Endodermal cell (in vitro differentiated cells): Measurements from ENCODE around the gene MYH7. TPM values are rescaled to one million over a fixed set of nuclear protein-coding genes. Genes with fewer than 3 reads are reported as not detected.

Experiments
- DNase-seq: peaks from one replicate; pipeline ENCODE4 v3.0.0-alpha.2; 2017
- H3K27ac ChIP-seq: 2 replicates; pipeline ENCODE4 v1.5.1; 2013; ENCODE audit warnings: mild to moderate bottlenecking, low read depth, low read length, moderate library complexity
- H3K27me3 ChIP-seq: 2 replicates; pipeline ENCODE4 v1.6.1; 2013; ENCODE audit warnings: mild to moderate bottlenecking, low read length, moderate library complexity; ENCODE audit not compliant: insufficient read depth, control insufficient read depth, poor library complexity, severe bottlenecking
- H3K36me3 ChIP-seq: 2 replicates; pipeline ENCODE4 v1.7.0; 2013; ENCODE audit warnings: mild to moderate bottlenecking, low read length, moderate library complexity; ENCODE audit not compliant: control insufficient read depth, insufficient read depth
- H3K4me1 ChIP-seq: one replicate; pipeline ENCODE4 v1.7.0; 2013; ENCODE audit warnings: low read length; ENCODE audit not compliant: control insufficient read depth, insufficient read depth
- H3K4me3 ChIP-seq: 2 replicates; pipeline ENCODE4 v1.5.1; 2013; ENCODE audit warnings: mild to moderate bottlenecking, low read length, moderate library complexity
- H3K9ac ChIP-seq: 2 replicates; pipeline ENCODE4 v1.6.1; 2013; ENCODE audit warnings: mild to moderate bottlenecking, low read length, moderate library complexity; ENCODE audit not compliant: poor library complexity, severe bottlenecking; ENCODE audit errors: extremely low read depth
- H3K9me3 ChIP-seq: 2 replicates; pipeline ENCODE4 v1.6.1; 2013; ENCODE audit warnings: mild to moderate bottlenecking, low read length, moderate library complexity; ENCODE audit not compliant: control insufficient read depth
- H3K27ac Mint-ChIP-seq: 2 replicates; pipeline ENCODE4 v1.8.0; 2020; ENCODE audit warnings: mixed read lengths
- H3K27me3 Mint-ChIP-seq: 2 replicates; pipeline ENCODE4 v1.8.0; 2021; ENCODE audit warnings: mild to moderate bottlenecking, mixed read lengths; ENCODE audit not compliant: insufficient read depth
- H3K36me3 Mint-ChIP-seq: 2 replicates; pipeline ENCODE4 v1.8.0; 2020; ENCODE audit warnings: low read depth, mixed read lengths
- H3K4me1 Mint-ChIP-seq: 2 replicates; pipeline ENCODE4 v1.8.0; 2020; ENCODE audit warnings: mixed read lengths
- H3K4me3 Mint-ChIP-seq: 2 replicates; pipeline ENCODE4 v1.8.0; 2020; ENCODE audit warnings: mild to moderate bottlenecking, moderate library complexity, mixed read lengths
- H3K9me3 Mint-ChIP-seq: 2 replicates; pipeline ENCODE4 v1.8.0; 2020; ENCODE audit warnings: mild to moderate bottlenecking, mixed read lengths
- CTCF ChIP-seq: fragments of 200-600 bp; sonication (generic); conservative IDR thresholded peaks from 2 replicates; pipeline ENCODE4 v1.5.0; 2021; ENCODE audit warnings: antibody characterized with exemption, mild to moderate bottlenecking
- WGBS, 2 experiments: methylation state at CpG; one replicate each; pipeline versions ENCODE4 v1.1.5 to v1.1.7; 2013; ENCODE audit warnings: missing lambda C conversion rate in 2 of 2, mixed read lengths in 1 of 2; ENCODE audit not compliant: insufficient coverage in 1 of 2, insufficient read length in 1 of 2; 5-methylcytosine and 5-hydroxymethylcytosine counted together
- total RNA-seq, 2 donors: library from RNA; stranded (reverse); fragmentation: NEBNext Ultra II Directional in 1 of 2; extraction: Animal tissue kit (Norgen Biotek cat#: 25700) in 1 of 2; gene quantifications; 2 replicates in 1 of 2; 3 replicates in 1 of 2; pipeline ENCODE4 v1.2.1, GENCODE V29; 2021

Gene MYH7
- total RNA-seq, 2 donors from 2014 or later = 0.55 TPM; not detected in 1

- Histone ChIP-seq H3K4me3 (no peak overlapping the region), H3K9ac (no peak overlapping the region), H3K9me3 (no peaks in the 10 kb centered on the region), H3K36me3 (no peaks in the 10 kb centered on the region), H3K27ac (no peak overlapping the region), H3K4me1 (no peaks in the 10 kb centered on the region), H3K27me3 (no peaks in the 10 kb centered on the region)
- Mint-ChIP-seq H3K36me3 (no peaks in the 10 kb centered on the region), H3K4me3 (no peak overlapping the region), H3K4me1 (no peaks in the 10 kb centered on the region), H3K27ac (no peak overlapping the region), H3K27me3 (peaks cover 49% of the 10 kb centered on the region), H3K9me3 (no peaks in the 10 kb centered on the region)
- DNase-seq = peak; percentile 86
- peak; percentile 96 for TF ChIP-seq CTCF
- WGBS, 2 experiments = 40 to 54% methylated on average over 1 to 12 of the region's 12 CpGs
These were observed 55.9 kb downstream of the MYH7 start for GRCh38 chr14:23379366-23380196.

GRCh38 chr14:23378612-23379220 lies 56.7 kb downstream of the MYH7 start:
- Histone ChIP-seq H3K4me3 (no peak overlapping the region), H3K4me1 (no peaks in the 10 kb centered on the region), H3K27me3 (no peaks in the 10 kb centered on the region), H3K36me3 (no peaks in the 10 kb centered on the region), H3K27ac (no peak overlapping the region), H3K9me3 (no peaks in the 10 kb centered on the region), H3K9ac (no peak overlapping the region)
- Mint-ChIP-seq H3K27me3 (peaks cover 46% of the 10 kb centered on the region), H3K4me1 (no peaks in the 10 kb centered on the region), H3K9me3 (no peaks in the 10 kb centered on the region), H3K27ac (no peak overlapping the region), H3K4me3 (no peak overlapping the region), H3K36me3 (no peaks in the 10 kb centered on the region)
- TF ChIP-seq CTCF = no peak
- DNase-seq = no peak
- 75 to 88% methylated on average over 6 to 11 of the region's 11 CpGs for WGBS, 2 experiments

- Mint-ChIP-seq H3K27ac (no peak overlapping the region), H3K4me3 (no peak overlapping the region), H3K4me1 (no peaks in the 10 kb centered on the region), H3K36me3 (no peaks in the 10 kb centered on the region), H3K9me3 (no peaks in the 10 kb centered on the region), H3K27me3 (peaks cover 49% of the 10 kb centered on the region)
- DNase-seq = no peak
- no peaks in the 10 kb centered on the region for H3K27me3 ChIP-seq
- no peaks in the 10 kb centered on the region for H3K36me3 ChIP-seq
- H3K4me3 ChIP-seq = no peak overlapping the region
- H3K9ac ChIP-seq = no peak overlapping the region
- WGBS, 2 experiments = 90 to 100% methylated on average over 5 to 14 of the region's 14 CpGs
- no peaks in the 10 kb centered on the region for H3K9me3 ChIP-seq
- TF ChIP-seq CTCF = no peak
- H3K27ac ChIP-seq = no peak overlapping the region
- no peaks in the 10 kb centered on the region for H3K4me1 ChIP-seq
These were observed 57.6 kb downstream of the MYH7 start for GRCh38 chr14:23377573-23378563.
